Measurements from ENCODE around the gene ZC2HC1C. TPM values are rescaled to one million over a fixed set of nuclear protein-coding genes. Genes with fewer than 3 reads are reported as not detected.

The ZC2HC1C gene
- polyA plus RNA-seq, 1 donor from 2014 or later: 3.9 TPM

DNA sequence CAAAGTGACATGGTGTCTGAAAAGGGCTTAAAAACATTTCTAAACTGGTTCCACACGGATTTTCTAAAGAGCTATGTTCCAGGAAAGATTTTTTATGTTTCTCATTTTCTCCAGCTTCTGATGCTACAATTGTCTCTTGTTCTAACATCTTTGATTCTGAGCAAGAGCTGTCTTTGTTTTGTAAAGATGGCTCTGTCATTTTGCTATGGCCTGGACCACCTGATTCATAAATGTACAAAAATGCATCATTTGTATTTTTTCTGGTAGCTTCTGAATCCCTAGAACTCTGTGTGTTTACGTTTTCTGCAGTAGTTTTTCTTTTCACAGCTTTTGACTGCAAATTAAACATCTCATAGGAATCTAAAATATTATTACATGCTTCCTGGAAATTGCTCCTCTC lies 21.3 kb upstream of the ZC2HC1C start:
- Histone ChIP-seq H3F3A (ENCODE audit: insufficient read depth, low read length, poor library complexity, severe bottlenecking) (no peaks in the 10 kb centered on the region), H3K36me3 (ENCODE audit: insufficient read depth, low read length) (no peaks in the 10 kb centered on the region), H3K4me2 (ENCODE audit: low read length) (no peak overlapping the region), H4K20me1 (ENCODE audit: insufficient read depth) (no peaks in the 10 kb centered on the region), H3K27ac (ENCODE audit: low read length) (no peak overlapping the region), H2AFZ (ENCODE audit: low read depth, low read length) (no peak overlapping the region), H3K9ac (ENCODE audit: low read length) (no peak overlapping the region), H3K4me3 (ENCODE audit: low read length) (no peak overlapping the region), H3K9me3 (ENCODE audit: low read length) (no peaks in the 10 kb centered on the region), H3K79me2 (replicated peaks; ENCODE audit: insufficient read depth, low read length) (no peaks in the 10 kb centered on the region), H3K9me2 (ENCODE audit: insufficient read depth, low read length) (no peaks in the 10 kb centered on the region), H3K27me3 (ENCODE audit: insufficient read depth, low read depth, low read length) (no peaks in the 10 kb centered on the region)
- TF ChIP-seq, protein P1, sequence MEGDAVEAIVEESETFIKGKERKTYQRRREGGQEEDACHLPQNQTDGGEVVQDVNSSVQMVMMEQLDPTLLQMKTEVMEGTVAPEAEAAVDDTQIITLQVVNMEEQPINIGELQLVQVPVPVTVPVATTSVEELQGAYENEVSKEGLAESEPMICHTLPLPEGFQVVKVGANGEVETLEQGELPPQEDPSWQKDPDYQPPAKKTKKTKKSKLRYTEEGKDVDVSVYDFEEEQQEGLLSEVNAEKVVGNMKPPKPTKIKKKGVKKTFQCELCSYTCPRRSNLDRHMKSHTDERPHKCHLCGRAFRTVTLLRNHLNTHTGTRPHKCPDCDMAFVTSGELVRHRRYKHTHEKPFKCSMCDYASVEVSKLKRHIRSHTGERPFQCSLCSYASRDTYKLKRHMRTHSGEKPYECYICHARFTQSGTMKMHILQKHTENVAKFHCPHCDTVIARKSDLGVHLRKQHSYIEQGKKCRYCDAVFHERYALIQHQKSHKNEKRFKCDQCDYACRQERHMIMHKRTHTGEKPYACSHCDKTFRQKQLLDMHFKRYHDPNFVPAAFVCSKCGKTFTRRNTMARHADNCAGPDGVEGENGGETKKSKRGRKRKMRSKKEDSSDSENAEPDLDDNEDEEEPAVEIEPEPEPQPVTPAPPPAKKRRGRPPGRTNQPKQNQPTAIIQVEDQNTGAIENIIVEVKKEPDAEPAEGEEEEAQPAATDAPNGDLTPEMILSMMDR (IDR thresholded peaks at IDR 0.05; ENCODE audit: poor library complexity, severe bottlenecking): no peak
- TF ChIP-seq RAD21 (conservative IDR thresholded peaks at IDR 0.05) (no peak), TAF1 (IDR thresholded peaks at IDR 0.05; ENCODE audit: low read depth) (no peak), EP300 (conservative IDR thresholded peaks at IDR 0.05; ENCODE audit: poor library complexity, severe bottlenecking) (no peak), SMC3 (conservative IDR thresholded peaks at IDR 0.05; ENCODE audit: poor library complexity) (no peak), EZH2 (IDR thresholded peaks at IDR 0.05; ENCODE audit: borderline replicate concordance, insufficient read depth, low read length, poor library complexity, severe bottlenecking) (no peak), POLR2AphosphoS5 (IDR thresholded peaks at IDR 0.05) (no peak), MXI1 (conservative IDR thresholded peaks at IDR 0.05; ENCODE audit: poor library complexity, severe bottlenecking) (no peak)
- TF ChIP-seq, protein P2, sequence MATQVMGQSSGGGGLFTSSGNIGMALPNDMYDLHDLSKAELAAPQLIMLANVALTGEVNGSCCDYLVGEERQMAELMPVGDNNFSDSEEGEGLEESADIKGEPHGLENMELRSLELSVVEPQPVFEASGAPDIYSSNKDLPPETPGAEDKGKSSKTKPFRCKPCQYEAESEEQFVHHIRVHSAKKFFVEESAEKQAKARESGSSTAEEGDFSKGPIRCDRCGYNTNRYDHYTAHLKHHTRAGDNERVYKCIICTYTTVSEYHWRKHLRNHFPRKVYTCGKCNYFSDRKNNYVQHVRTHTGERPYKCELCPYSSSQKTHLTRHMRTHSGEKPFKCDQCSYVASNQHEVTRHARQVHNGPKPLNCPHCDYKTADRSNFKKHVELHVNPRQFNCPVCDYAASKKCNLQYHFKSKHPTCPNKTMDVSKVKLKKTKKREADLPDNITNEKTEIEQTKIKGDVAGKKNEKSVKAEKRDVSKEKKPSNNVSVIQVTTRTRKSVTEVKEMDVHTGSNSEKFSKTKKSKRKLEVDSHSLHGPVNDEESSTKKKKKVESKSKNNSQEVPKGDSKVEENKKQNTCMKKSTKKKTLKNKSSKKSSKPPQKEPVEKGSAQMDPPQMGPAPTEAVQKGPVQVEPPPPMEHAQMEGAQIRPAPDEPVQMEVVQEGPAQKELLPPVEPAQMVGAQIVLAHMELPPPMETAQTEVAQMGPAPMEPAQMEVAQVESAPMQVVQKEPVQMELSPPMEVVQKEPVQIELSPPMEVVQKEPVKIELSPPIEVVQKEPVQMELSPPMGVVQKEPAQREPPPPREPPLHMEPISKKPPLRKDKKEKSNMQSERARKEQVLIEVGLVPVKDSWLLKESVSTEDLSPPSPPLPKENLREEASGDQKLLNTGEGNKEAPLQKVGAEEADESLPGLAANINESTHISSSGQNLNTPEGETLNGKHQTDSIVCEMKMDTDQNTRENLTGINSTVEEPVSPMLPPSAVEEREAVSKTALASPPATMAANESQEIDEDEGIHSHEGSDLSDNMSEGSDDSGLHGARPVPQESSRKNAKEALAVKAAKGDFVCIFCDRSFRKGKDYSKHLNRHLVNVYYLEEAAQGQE (IDR thresholded peaks at IDR 0.05; ENCODE audit: borderline replicate concordance): no peak

DNA sequence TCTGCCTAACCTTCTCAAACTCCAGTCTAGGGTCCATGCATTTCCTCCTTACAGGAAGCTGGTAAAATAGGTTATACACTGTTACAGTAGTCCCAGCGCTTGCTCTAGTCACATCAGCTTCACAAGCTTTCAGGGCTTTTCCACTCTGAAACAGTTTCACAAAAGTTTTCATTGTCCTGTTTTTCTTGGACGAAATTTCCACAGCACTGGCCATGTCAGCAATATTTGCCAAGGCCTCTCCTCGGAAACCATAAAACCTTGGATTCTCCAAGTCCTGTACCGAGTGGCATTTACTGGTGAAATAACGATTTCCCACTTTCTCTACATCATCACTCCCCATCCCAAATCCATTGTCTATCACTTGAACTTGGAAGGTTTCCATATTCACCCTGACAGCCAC lies 20.3 kb upstream of the ZC2HC1C start:
- Histone ChIP-seq H2AFZ (ENCODE audit: low read depth, low read length) (no peak overlapping the region), H3K4me3 (ENCODE audit: low read length) (no peak overlapping the region), H3K27ac (ENCODE audit: low read length) (no peak overlapping the region), H3K27me3 (ENCODE audit: insufficient read depth, low read depth, low read length) (no peaks in the 10 kb centered on the region), H3K4me2 (ENCODE audit: low read length) (no peak overlapping the region), H3K79me2 (replicated peaks; ENCODE audit: insufficient read depth, low read length) (no peaks in the 10 kb centered on the region), H4K20me1 (ENCODE audit: insufficient read depth) (no peaks in the 10 kb centered on the region), H3K9ac (ENCODE audit: low read length) (no peak overlapping the region), H3K9me2 (ENCODE audit: insufficient read depth, low read length) (no peaks in the 10 kb centered on the region), H3F3A (ENCODE audit: insufficient read depth, low read length, poor library complexity, severe bottlenecking) (no peaks in the 10 kb centered on the region), H3K36me3 (ENCODE audit: insufficient read depth, low read length) (no peaks in the 10 kb centered on the region), H3K9me3 (ENCODE audit: low read length) (no peaks in the 10 kb centered on the region)
- TF ChIP-seq, protein P2 (IDR thresholded peaks at IDR 0.05; ENCODE audit: borderline replicate concordance): no peak
- no peak for TF ChIP-seq TAF1 (IDR thresholded peaks at IDR 0.05; ENCODE audit: low read depth)
- TF ChIP-seq, protein P1 (IDR thresholded peaks at IDR 0.05; ENCODE audit: poor library complexity, severe bottlenecking): no peak
- TF ChIP-seq RAD21 (conservative IDR thresholded peaks at IDR 0.05): no peak
- no peak for TF ChIP-seq POLR2AphosphoS5 (IDR thresholded peaks at IDR 0.05)
- no peak for TF ChIP-seq EZH2 (IDR thresholded peaks at IDR 0.05; ENCODE audit: borderline replicate concordance, insufficient read depth, low read length, poor library complexity, severe bottlenecking)
- TF ChIP-seq MXI1 (conservative IDR thresholded peaks at IDR 0.05; ENCODE audit: poor library complexity, severe bottlenecking): no peak
- no peak for TF ChIP-seq EP300 (conservative IDR thresholded peaks at IDR 0.05; ENCODE audit: poor library complexity, severe bottlenecking)
- no peak for TF ChIP-seq SMC3 (conservative IDR thresholded peaks at IDR 0.05; ENCODE audit: poor library complexity)
